DOHH2 (cell line): ENCODE results near the gene FBP1.
"Not testable (repeated sequence)": the region's sequence is repeated elsewhere in the genome, so short reads cannot be mapped to it uniquely, and the experiment has no call there.

Experiments
- H3F3A ChIP-seq: fragments of 200-600 bp; sonication (generic), shearing (Covaris generic); 2 replicates; pipeline ENCODE4 v1.6.0; 2016; ENCODE audit warnings: antibody characterized with exemption, mild to moderate bottlenecking; ENCODE audit not compliant: control insufficient read depth, insufficient read depth
- H3K27ac ChIP-seq: fragments of 200-600 bp; sonication (generic); 2 replicates; pipeline ENCODE4 v1.5.1; 2014; ENCODE audit warnings: low read depth, mild to moderate bottlenecking, low read length, moderate library complexity
- H3K27me3 ChIP-seq: fragments of 200-600 bp; sonication (generic); 2 replicates; pipeline ENCODE4 v1.6.1; 2014; ENCODE audit warnings: mild to moderate bottlenecking, low read length, mixed read lengths; ENCODE audit not compliant: control insufficient read depth
- H3K36me3 ChIP-seq: fragments of 200-600 bp; sonication (generic); 2 replicates; pipeline ENCODE4 v1.6.1; 2014; ENCODE audit warnings: mild to moderate bottlenecking, low read length, moderate library complexity, mixed read lengths; ENCODE audit not compliant: control insufficient read depth
- H3K4me1 ChIP-seq: fragments of 200-600 bp; sonication (generic); 2 replicates; pipeline ENCODE4 v1.6.1; 2014; ENCODE audit warnings: mild to moderate bottlenecking, low read length, mixed read lengths; ENCODE audit not compliant: control insufficient read depth
- H3K4me2 ChIP-seq: fragments of 200-600 bp; sonication (generic); 2 replicates; pipeline ENCODE4 v1.6.0; 2014; ENCODE audit warnings: mild to moderate bottlenecking, low read length, moderate library complexity
- H3K4me3 ChIP-seq: fragments of 200-600 bp; sonication (generic); 2 replicates; pipeline ENCODE4 v1.5.1; 2014; ENCODE audit warnings: mild to moderate bottlenecking, low read length, mixed read lengths
- H3K79me2 ChIP-seq: fragments of 200-600 bp; sonication (generic); 2 replicates; pipeline ENCODE4 v1.6.1; 2014; ENCODE audit warnings: mild to moderate bottlenecking, low read length, mixed read lengths; ENCODE audit not compliant: control insufficient read depth
- H3K9me2 ChIP-seq: fragments of 200-600 bp; sonication (generic); replicated peaks from 2 replicates; pipeline ENCODE4 v1.6.1; 2014; ENCODE audit warnings: mild to moderate bottlenecking, low read length, mixed read lengths; ENCODE audit not compliant: control insufficient read depth
- H3K9me3 ChIP-seq: fragments of 200-600 bp; sonication (generic); 2 replicates; pipeline ENCODE4 v1.6.1; 2014; ENCODE audit warnings: antibody characterized with exemption, low read length, mixed read lengths; ENCODE audit not compliant: control insufficient read depth, insufficient read depth
- H4K20me1 ChIP-seq: fragments of 200-600 bp; sonication (generic); 2 replicates; pipeline ENCODE4 v1.6.0; 2014; ENCODE audit warnings: low read depth, mild to moderate bottlenecking, antibody characterized with exemption, low read length, moderate library complexity; ENCODE audit not compliant: control insufficient read depth, insufficient read depth
- CTCF ChIP-seq: fragments of 200-600 bp; sonication (generic); IDR thresholded peaks from one replicate; pipeline ENCODE4 v1.5.1; 2014; ENCODE audit warnings: antibody characterized with exemption, mild to moderate bottlenecking, low read depth, low read length; ENCODE audit not compliant: poor library complexity, severe bottlenecking
- EZH2phosphoT487 ChIP-seq: fragments of 200-600 bp; sonication (generic); IDR thresholded peaks from 2 replicates; pipeline ENCODE4 v1.6.1; 2017; ENCODE audit warnings: borderline replicate concordance, mild to moderate bottlenecking, antibody characterized with exemption, low read length, moderate library complexity, mixed read lengths

The FBP1 gene

GRCh38 chr9:94567271-94567670, 72.0 kb downstream of the FBP1 start:
- H3K9me2 ChIP-seq = no peaks in the 10 kb centered on the region
- H3K4me1 ChIP-seq = no peaks in the 10 kb centered on the region
- no peaks in the 10 kb centered on the region for H3K9me3 ChIP-seq
- H4K20me1 ChIP-seq = no peaks in the 10 kb centered on the region
- H3K4me2 ChIP-seq = no peak overlapping the region
- peaks cover 2% of the 10 kb centered on the region; the same call in 1 of the 2 replicates for H3K27me3 ChIP-seq
- no peak overlapping the region for H3K4me3 ChIP-seq
- no peaks in the 10 kb centered on the region for H3K36me3 ChIP-seq
- H3F3A ChIP-seq = no peaks in the 10 kb centered on the region
- H3K27ac ChIP-seq = no peak overlapping the region
- H3K79me2 ChIP-seq = no peaks in the 10 kb centered on the region
- TF ChIP-seq EZH2phosphoT487 = no peak
- TF ChIP-seq CTCF = no peak

GRCh38 chr9:94566550-94566949, 72.8 kb downstream of the FBP1 start:
- H3K9me3 ChIP-seq = no peaks in the 10 kb centered on the region
- H3K36me3 ChIP-seq = no peaks in the 10 kb centered on the region
- no peak overlapping the region for H3K4me2 ChIP-seq
- H3K4me3 ChIP-seq = no peak overlapping the region
- no peak overlapping the region for H3K27ac ChIP-seq
- no peaks in the 10 kb centered on the region for H3K9me2 ChIP-seq
- H3K79me2 ChIP-seq = no peaks in the 10 kb centered on the region
- no peaks in the 10 kb centered on the region for H3K4me1 ChIP-seq
- H3F3A ChIP-seq = no peaks in the 10 kb centered on the region
- no peak for TF ChIP-seq CTCF
- TF ChIP-seq EZH2phosphoT487 = no peak
- no peaks in the 10 kb centered on the region for H4K20me1 ChIP-seq
- peaks cover 2% of the 10 kb centered on the region; the same call in 1 of the 2 replicates for H3K27me3 ChIP-seq

GRCh38 chr9:94564279-94564678, 75.0 kb downstream of the FBP1 start:
- H3K36me3 ChIP-seq, H3K79me2 ChIP-seq, H3K4me1 ChIP-seq, H3K27ac ChIP-seq, H3K4me2 ChIP-seq, H3K9me3 ChIP-seq, H3K9me2 ChIP-seq, H3F3A ChIP-seq, H3K4me3 ChIP-seq, H4K20me1 ChIP-seq, H3K27me3 ChIP-seq: not testable (repeated sequence)

- H3K27ac ChIP-seq = no peak overlapping the region
- H3K9me2 ChIP-seq = no peaks in the 10 kb centered on the region
- H4K20me1 ChIP-seq = no peaks in the 10 kb centered on the region
- H3K4me3 ChIP-seq = no peak overlapping the region
- H3K9me3 ChIP-seq = no peaks in the 10 kb centered on the region
- no peaks in the 10 kb centered on the region for H3K4me1 ChIP-seq
- H3K27me3 ChIP-seq = no peaks in the 10 kb centered on the region
- no peaks in the 10 kb centered on the region for H3K79me2 ChIP-seq
- no peak for TF ChIP-seq CTCF
- no peak for TF ChIP-seq EZH2phosphoT487
- H3K36me3 ChIP-seq = no peaks in the 10 kb centered on the region
- H3F3A ChIP-seq = no peaks in the 10 kb centered on the region
- no peak overlapping the region for H3K4me2 ChIP-seq
Observed at GRCh38 chr9:94563548-94563947, 75.8 kb downstream of the FBP1 start.
